HFFc6 (cell line): Measurements from ENCODE around the gene ESAM. TPM values are rescaled to one million over a fixed set of nuclear protein-coding genes. Genes with fewer than 3 reads are reported as not detected.

Experiments
- DNase-seq: peaks from one replicate; pipeline ENCODE4 v3.0.0-alpha.2; 2018
- H3K27ac Mint-ChIP-seq: 2 replicates; pipeline ENCODE4 v1.8.0; 2020; ENCODE audit warnings: mild to moderate bottlenecking, mixed read lengths
- H3K27me3 Mint-ChIP-seq: 2 replicates; pipeline ENCODE4 v1.8.0; 2021; ENCODE audit warnings: mild to moderate bottlenecking, moderate library complexity, mixed read lengths; ENCODE audit not compliant: insufficient read depth
- H3K36me3 Mint-ChIP-seq: 2 replicates; pipeline ENCODE4 v1.8.0; 2021; ENCODE audit warnings: low read depth, mixed read lengths
- H3K4me1 Mint-ChIP-seq: 2 replicates; pipeline ENCODE4 v1.8.0; 2020; ENCODE audit warnings: low read depth, mixed read lengths
- H3K4me3 Mint-ChIP-seq: 2 replicates; pipeline ENCODE4 v1.8.0; 2020; ENCODE audit warnings: mild to moderate bottlenecking, moderate library complexity, mixed read lengths
- H3K9me3 Mint-ChIP-seq: 2 replicates; pipeline ENCODE4 v1.8.0; 2020; ENCODE audit warnings: mild to moderate bottlenecking, mixed read lengths
- total RNA-seq, 6 experiments: library from RNA; stranded (reverse); fragmentation: NEBNext Ultra II Directional; extraction: Animal tissue kit (Norgen Biotek cat#: 25700); gene quantifications; 2 replicates in 1 of 6; 3 replicates in 5 of 6; pipeline ENCODE4 v1.2.3, GENCODE V29; 2021
- TF ChIP-seq, protein P1 (sequence below): fragments of 200-600 bp; sonication (generic); IDR thresholded peaks from 2 replicates; pipeline ENCODE4 v1.5.0; 2021; ENCODE audit warnings: antibody characterized with exemption, mild to moderate bottlenecking

ESAM gene
- total RNA-seq, 6 experiments from 2014 or later: 0.11 to 0.14 (median 0.12) TPM; not detected in 3

- H3K9me3 Mint-ChIP-seq: no peaks in the 10 kb centered on the region
- no peak for DNase-seq
- TF ChIP-seq, protein P1, sequence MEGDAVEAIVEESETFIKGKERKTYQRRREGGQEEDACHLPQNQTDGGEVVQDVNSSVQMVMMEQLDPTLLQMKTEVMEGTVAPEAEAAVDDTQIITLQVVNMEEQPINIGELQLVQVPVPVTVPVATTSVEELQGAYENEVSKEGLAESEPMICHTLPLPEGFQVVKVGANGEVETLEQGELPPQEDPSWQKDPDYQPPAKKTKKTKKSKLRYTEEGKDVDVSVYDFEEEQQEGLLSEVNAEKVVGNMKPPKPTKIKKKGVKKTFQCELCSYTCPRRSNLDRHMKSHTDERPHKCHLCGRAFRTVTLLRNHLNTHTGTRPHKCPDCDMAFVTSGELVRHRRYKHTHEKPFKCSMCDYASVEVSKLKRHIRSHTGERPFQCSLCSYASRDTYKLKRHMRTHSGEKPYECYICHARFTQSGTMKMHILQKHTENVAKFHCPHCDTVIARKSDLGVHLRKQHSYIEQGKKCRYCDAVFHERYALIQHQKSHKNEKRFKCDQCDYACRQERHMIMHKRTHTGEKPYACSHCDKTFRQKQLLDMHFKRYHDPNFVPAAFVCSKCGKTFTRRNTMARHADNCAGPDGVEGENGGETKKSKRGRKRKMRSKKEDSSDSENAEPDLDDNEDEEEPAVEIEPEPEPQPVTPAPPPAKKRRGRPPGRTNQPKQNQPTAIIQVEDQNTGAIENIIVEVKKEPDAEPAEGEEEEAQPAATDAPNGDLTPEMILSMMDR: no peak
- H3K4me1 Mint-ChIP-seq: peaks cover 16% of the 10 kb centered on the region
- no peaks in the 10 kb centered on the region for H3K36me3 Mint-ChIP-seq
- no peak overlapping the region for H3K4me3 Mint-ChIP-seq
- no peak overlapping the region for H3K27ac Mint-ChIP-seq
- H3K27me3 Mint-ChIP-seq: peaks cover 23% of the 10 kb centered on the region
Measured at GRCh38 chr11:124729571-124729970, 32.5 kb downstream of the ESAM start.

DNA sequence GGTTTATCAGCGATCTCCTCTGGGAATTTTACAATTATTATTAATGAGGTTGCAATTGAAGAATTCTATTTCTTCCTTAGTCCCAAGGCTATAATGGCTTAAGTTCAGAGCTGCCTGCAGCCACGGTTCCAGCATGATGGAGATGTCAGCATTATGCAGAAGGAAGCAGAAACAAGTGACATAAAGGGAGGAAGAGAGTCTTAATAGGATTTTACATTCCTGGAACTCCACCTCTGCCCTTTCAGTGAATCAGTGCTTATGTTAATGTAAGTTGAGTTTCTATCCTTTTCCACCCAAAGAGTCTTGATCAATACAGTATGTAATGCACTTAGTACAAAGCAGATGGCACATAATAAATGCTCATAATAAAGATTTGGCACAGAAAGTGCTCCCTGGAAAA is 34.0 kb downstream of the ESAM start:
- Mint-ChIP-seq H3K9me3 (no peaks in the 10 kb centered on the region), H3K27me3 (peaks cover 33% of the 10 kb centered on the region), H3K36me3 (no peaks in the 10 kb centered on the region), H3K4me1 (peaks cover 16% of the 10 kb centered on the region), H3K27ac (no peak overlapping the region), H3K4me3 (no peak overlapping the region)
- TF ChIP-seq, protein P1: no peak
- DNase-seq: no peak

DNA sequence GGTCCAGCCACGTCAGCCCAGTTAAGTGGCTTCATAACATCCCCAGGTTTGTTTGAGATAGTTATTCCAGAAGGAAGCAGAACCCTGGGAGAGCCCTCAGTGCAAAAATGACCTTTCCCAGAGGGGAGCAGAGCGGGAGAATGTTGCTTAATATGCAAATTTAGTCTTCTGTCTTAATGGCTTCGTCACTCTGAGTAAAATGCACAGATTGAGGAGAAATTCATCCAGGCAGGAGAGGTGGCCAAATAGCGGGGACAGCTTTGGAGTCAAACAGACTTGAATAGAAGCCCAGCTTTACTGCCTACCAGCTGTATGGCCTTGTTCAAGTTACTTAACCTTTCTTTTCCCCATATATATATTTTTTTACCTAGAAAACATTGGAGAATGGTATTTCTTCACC is 34.6 kb downstream of the ESAM start:
- TF ChIP-seq, protein P1: no peak
- Mint-ChIP-seq H3K9me3 (no peaks in the 10 kb centered on the region), H3K36me3 (no peaks in the 10 kb centered on the region), H3K4me3 (no peak overlapping the region), H3K4me1 (peaks cover 16% of the 10 kb centered on the region), H3K27ac (no peak overlapping the region), H3K27me3 (peaks cover 40% of the 10 kb centered on the region)
- no peak for DNase-seq

DNA sequence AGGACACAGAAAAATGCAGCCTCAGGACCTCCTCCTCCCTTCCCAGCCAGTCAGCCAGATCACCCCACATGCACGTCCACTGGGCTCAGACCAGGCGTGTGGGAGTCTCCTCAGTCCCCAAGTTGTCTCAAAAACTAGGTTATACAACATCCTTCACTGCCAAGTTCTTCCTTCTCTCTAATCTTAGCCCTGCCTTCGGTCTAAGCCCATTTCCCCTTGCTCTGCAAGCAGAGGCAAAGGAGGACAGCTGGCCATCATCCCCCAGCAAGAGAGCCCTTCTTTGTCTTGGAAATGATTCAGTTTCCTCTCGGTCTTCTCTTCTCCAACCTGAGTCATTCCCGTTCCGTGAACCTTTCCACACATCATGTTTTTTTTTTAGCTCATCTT is 36.4 kb downstream of the ESAM start:
- no peaks in the 10 kb centered on the region for H3K36me3 Mint-ChIP-seq
- H3K27ac Mint-ChIP-seq: no peak overlapping the region
- no peak for DNase-seq
- H3K4me3 Mint-ChIP-seq: peak overlapping the region; percentile 60
- H3K9me3 Mint-ChIP-seq: no peaks in the 10 kb centered on the region
- H3K27me3 Mint-ChIP-seq: peaks cover 43% of the 10 kb centered on the region
- TF ChIP-seq, protein P1: no peak
- peaks cover 16% of the 10 kb centered on the region for H3K4me1 Mint-ChIP-seq

GRCh38 chr11:124724979-124725718 is 36.9 kb downstream of the ESAM start:
- no peaks in the 10 kb centered on the region for H3K9me3 Mint-ChIP-seq
- H3K27me3 Mint-ChIP-seq: peaks cover 44% of the 10 kb centered on the region
- no peak overlapping the region for H3K4me3 Mint-ChIP-seq
- no peak for DNase-seq
- H3K27ac Mint-ChIP-seq: no peak overlapping the region
- H3K36me3 Mint-ChIP-seq: no peaks in the 10 kb centered on the region
- TF ChIP-seq, protein P1: no peak
- H3K4me1 Mint-ChIP-seq: peaks cover 16% of the 10 kb centered on the region
